Karpas-422 (cell line): ENCODE results near the gene ABHD16A. TPM values are rescaled to one million over a fixed set of nuclear protein-coding genes. Genes with fewer than 3 reads are reported as not detected.

ENCODE experiments used
- DNase-seq: peaks from one replicate; pipeline ENCODE4 v3.0.0-alpha.2; 2015
- H2AFZ ChIP-seq: fragments of 200-600 bp; sonication (generic); 2 replicates; pipeline ENCODE4 v1.6.1; 2014; ENCODE audit warnings: antibody characterized with exemption, low read length, mixed read lengths
- H3K27ac ChIP-seq: fragments of 200-600 bp; sonication (generic); 2 replicates; pipeline ENCODE4 v1.5.1; 2014; ENCODE audit warnings: mild to moderate bottlenecking, low read length, moderate library complexity
- H3K27me3 ChIP-seq: fragments of 200-600 bp; sonication (generic); 2 replicates; pipeline ENCODE4 v1.6.1; 2014; ENCODE audit warnings: low read length, mixed read lengths
- H3K36me3 ChIP-seq: fragments of 200-600 bp; sonication (generic); 2 replicates; pipeline ENCODE4 v1.6.1; 2014; ENCODE audit warnings: low read length, mixed read lengths; ENCODE audit not compliant: insufficient read depth
- H3K4me1 ChIP-seq: fragments of 200-600 bp; sonication (generic); 2 replicates; pipeline ENCODE4 v1.6.1; 2014; ENCODE audit warnings: mild to moderate bottlenecking, low read length, mixed read lengths
- H3K4me2 ChIP-seq: fragments of 200-600 bp; sonication (generic); 2 replicates; pipeline ENCODE4 v1.6.1; 2014; ENCODE audit warnings: low read length, low read depth, mild to moderate bottlenecking; ENCODE audit not compliant: poor library complexity, severe bottlenecking
- H3K4me3 ChIP-seq: fragments of 200-600 bp; sonication (generic); 2 replicates; pipeline ENCODE4 v1.5.1; 2014; ENCODE audit warnings: mild to moderate bottlenecking, antibody characterized with exemption, low read length, mixed read lengths
- H3K79me2 ChIP-seq: fragments of 200-600 bp; sonication (generic); 2 replicates; pipeline ENCODE4 v1.6.1; 2014; ENCODE audit warnings: mild to moderate bottlenecking, low read length, mixed read lengths
- H3K9ac ChIP-seq: fragments of 200-600 bp; sonication (generic); 2 replicates; pipeline ENCODE4 v1.6.0; 2014; ENCODE audit warnings: low read length
- H3K9me2 ChIP-seq: fragments of 200-600 bp; sonication (generic), shearing (Covaris generic); replicated peaks from 2 replicates; pipeline ENCODE4 v1.6.0; 2014; ENCODE audit warnings: mild to moderate bottlenecking, low read length, moderate library complexity; ENCODE audit not compliant: insufficient read depth
- H3K9me3 ChIP-seq: fragments of 300-700, 200-600 bp; sonication (generic); 2 replicates; pipeline ENCODE4 v1.6.1; 2014; ENCODE audit warnings: low read length, mixed read lengths
- H4K20me1 ChIP-seq: fragments of 200-600 bp; sonication (generic); 2 replicates; pipeline ENCODE4 v1.6.1; 2014; ENCODE audit warnings: mild to moderate bottlenecking, antibody characterized with exemption, low read length, low read depth; ENCODE audit not compliant: insufficient read depth
- total RNA-seq: library from RNA; depleted of rRNA; stranded (reverse); fragments of >200 nt; shearing (Covaris generic); gene quantifications from 2 replicates; pipeline ENCODE4 v1.2.3, GENCODE V29; 2014; ENCODE audit warnings: low replicate concordance

ABHD16A gene
- total RNA-seq, 1 experiment from 2014 or later, result 55.6 TPM

DNA sequence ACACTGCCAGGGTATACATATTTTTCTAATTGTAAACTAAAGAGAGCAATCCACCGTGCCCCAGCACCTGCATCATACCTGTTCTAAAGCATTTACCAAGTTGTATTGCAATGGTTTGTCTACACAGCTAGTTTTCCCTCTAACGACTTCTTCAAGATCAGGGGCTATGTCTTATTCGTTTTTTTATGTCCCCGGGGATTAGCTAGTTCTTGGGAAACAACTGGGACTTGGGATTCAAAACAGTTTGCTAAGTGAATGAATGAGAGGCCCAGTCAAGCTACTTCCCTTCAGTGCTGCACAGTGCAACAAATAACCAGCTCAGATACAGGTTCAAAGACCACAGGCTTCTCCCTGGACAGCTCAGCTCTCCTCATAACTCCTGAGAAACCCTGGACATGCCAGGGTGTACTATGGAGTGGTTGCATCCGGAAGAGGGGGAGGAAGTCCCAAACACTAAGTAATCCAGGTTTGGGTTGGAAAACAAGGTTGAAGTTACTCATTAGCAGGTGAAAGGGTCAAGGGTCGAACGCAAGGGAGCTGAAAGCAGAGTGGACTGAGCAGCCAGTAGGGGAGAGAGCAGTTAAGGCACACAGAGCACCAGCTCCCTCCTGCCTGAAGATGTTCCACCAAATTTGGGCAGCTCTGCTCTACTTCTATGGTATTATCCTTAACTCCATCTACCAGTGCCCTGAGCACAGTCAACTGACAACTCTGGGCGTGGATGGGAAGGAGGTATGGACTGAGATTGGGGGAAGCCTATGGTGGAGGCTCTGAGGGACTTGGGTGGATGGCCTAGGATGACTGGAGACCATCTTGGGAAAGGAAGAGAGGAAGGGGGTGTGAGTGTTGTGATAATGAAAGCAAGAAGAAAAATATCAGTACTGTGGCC, 47.5 kb downstream of the ABHD16A start, which contains the start of gene APOM:
TSS of gene APOM (plus strand) at position 546 of the 889 bp plus-strand sequence. CDS start at position 619, 73 bp downstream.
- Histone ChIP-seq H3K27me3 (no peaks in the 10 kb centered on the region), H3K4me3 (no peak within 1 kb of the TSS), H3K9me3 (no peaks in the 10 kb centered on the region), H3K9ac (no peak within 1 kb of the TSS), H4K20me1 (no peaks in the 10 kb centered on the region), H3K27ac (no peak within 1 kb of the TSS), H3K36me3 (no peaks in the 10 kb centered on the region), H2AFZ (no peak within 1 kb of the TSS), H3K4me1 (peaks cover 37% of the 10 kb centered on the region), H3K4me2 (no peak within 1 kb of the TSS), H3K9me2 (no peaks in the 10 kb centered on the region), H3K79me2 (peaks cover 62% of the 10 kb centered on the region)
- DNase-seq, result no peak

DNA sequence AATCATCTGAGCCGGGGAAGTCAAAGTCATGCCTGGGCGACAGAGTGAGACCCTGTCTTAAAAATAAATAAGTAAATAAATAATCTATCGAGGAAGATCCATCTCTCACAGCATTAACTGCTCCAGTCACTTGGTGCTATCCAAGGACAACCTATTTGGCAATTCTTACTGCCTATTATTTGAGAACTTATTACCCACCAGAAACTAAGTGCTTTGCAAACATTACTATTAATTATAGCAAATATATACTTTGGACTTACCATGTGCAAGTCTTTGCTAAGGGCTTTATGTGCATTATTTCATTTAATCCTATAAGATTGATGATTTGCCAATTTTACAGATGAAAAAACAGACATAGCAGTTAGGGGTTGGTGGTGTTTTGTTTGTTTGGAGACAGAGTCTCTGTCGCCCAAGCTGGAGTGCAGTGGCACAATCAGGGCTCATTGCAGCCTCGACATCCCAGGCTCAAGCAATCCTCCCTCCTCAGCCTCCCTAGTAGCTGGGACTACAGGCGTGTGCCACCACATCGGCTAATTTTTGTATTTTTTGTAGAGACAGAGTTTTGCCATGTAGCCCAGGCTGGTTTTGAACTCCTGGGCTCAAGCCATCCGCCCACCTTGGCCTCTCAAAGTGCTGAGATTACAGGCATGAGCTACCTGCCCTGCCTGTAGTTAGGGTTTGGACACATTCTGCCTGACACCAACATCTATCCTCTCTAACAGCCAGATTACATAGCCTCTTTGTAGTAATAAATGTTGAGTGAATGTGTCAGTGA, 48.4 kb downstream of the ABHD16A start:
- Histone ChIP-seq H3K4me2 (no peak overlapping the region), H3K9ac (no peak overlapping the region), H3K27ac (no peak overlapping the region), H3K4me1 (peaks cover 38% of the 10 kb centered on the region), H3K36me3 (no peaks in the 10 kb centered on the region; the same call in 1 of the 2 replicates), H4K20me1 (no peaks in the 10 kb centered on the region), H3K4me3 (no peak overlapping the region), H3K79me2 (peaks cover 63% of the 10 kb centered on the region), H3K27me3 (no peaks in the 10 kb centered on the region), H2AFZ (no peak overlapping the region), H3K9me3 (no peaks in the 10 kb centered on the region), H3K9me2 (no peaks in the 10 kb centered on the region)
- no peak for DNase-seq

DNA sequence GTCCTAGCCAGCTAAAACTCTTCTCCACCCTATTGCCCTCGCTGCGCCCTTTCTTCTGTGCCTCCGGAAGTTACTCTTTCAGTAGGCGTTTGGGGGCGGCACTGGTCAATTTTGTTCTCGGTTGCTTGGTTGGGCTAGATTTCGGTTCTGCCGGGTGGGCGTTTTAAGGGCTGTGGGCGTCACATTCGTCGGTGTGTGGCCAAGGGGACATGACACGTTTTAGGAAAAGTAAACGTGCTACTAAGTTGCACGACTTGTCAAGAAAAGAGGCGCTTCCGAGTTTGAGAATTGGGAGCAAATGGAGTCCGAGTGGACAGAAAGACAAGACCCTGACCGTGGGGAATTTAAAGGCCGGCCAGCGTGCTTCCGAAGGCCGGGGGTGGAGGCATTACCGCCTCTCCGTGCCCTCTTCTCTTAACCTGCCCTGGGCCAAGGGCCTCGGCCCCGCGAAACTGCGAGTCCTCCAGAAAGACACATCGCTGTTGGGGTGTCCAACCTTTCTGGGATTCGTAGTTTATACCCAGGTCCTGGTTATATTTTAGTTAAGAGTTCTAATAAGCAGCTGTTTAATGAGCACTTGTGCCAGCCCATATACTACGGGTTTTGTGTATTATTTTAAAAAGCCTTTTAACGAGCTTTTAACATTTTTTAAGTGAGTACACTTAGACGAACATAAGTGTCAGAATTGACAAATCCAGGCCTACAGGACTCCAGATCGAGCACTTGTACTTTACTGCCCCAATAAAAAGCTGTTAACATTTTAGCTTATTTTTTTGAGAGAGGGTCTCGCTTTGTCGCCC, 50.0 kb downstream of the ABHD16A start:
- Histone ChIP-seq H3K79me2 (peaks cover 54% of the 10 kb centered on the region), H3K4me3 (peak overlapping the region; percentile 84), H3K27me3 (no peaks in the 10 kb centered on the region), H2AFZ (no peak overlapping the region), H3K9me2 (no peaks in the 10 kb centered on the region), H3K27ac (peak overlapping the region; percentile 89), H3K36me3 (peaks cover 11% of the 10 kb centered on the region; the same call in 1 of the 2 replicates), H3K9ac (peak overlapping the region; percentile 89), H3K4me1 (peaks cover 22% of the 10 kb centered on the region), H4K20me1 (no peaks in the 10 kb centered on the region), H3K9me3 (no peaks in the 10 kb centered on the region), H3K4me2 (peak overlapping the region; percentile 99)
- DNase-seq, result peak; percentile 97

DNA sequence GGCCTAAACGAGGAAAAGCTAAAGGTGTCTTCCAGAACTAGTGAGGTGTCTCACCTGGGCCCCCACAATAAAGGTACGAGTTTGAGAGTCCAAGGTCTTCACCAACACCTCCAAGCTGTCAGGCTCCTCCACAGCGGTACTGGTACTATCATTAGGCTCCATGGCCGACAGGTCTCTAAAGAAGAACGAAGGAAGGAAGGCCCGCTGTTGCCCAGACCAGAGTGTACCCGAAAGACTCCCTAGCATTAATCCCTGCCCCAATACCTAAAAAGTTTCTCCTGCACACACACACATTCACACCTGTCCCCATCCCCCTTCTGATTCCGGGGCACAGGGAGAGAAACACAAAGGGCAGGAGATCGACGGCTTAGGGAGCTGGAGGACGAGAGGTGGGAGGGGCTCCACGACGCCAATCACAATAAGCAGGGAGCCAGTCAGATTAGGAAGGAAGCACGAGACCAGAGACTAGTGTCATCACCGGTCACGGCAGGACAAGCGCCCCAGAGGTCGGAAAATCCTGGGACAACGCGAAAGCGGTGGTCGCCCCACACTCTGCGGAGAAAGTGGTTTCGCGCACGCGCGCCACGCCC, 51.4 kb downstream of the ABHD16A start:
- Histone ChIP-seq H3K9me2 (no peaks in the 10 kb centered on the region), H3K9ac (peak overlapping the region; percentile 89), H2AFZ (peak overlapping the region; percentile 25; the same call in 1 of the 2 replicates), H3K4me2 (peak overlapping the region; percentile 99), H3K27ac (peak overlapping the region; percentile 89), H3K9me3 (no peaks in the 10 kb centered on the region), H4K20me1 (no peaks in the 10 kb centered on the region), H3K4me1 (peaks cover 18% of the 10 kb centered on the region), H3K79me2 (peaks cover 43% of the 10 kb centered on the region), H3K27me3 (no peaks in the 10 kb centered on the region), H3K36me3 (peaks cover 13% of the 10 kb centered on the region; the same call in 1 of the 2 replicates), H3K4me3 (peak overlapping the region; percentile 84)
- DNase-seq, result peak; percentile 81

DNA sequence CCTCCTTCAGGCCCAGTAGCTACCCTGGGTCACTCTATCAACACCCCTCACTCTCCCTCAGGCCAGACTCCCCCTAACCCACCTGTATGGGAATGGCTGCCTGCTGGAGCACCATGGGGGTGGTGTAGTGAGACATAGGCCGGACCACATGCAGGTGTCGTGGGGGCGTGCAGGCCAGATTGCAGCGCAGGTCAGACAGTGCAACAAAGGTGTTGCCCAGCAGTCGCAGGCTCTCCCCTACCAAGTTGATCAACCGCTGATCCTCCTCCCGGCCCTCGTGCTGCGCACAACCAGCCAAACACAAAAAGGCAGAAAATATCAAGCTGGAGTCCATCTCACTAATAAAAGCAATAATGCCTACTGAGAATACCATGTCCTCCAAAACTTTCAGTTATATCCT, 57.8 kb downstream of the ABHD16A start:
- no peaks in the 10 kb centered on the region for H3K27me3 ChIP-seq
- H3K9me2 ChIP-seq, result no peaks in the 10 kb centered on the region

DNA sequence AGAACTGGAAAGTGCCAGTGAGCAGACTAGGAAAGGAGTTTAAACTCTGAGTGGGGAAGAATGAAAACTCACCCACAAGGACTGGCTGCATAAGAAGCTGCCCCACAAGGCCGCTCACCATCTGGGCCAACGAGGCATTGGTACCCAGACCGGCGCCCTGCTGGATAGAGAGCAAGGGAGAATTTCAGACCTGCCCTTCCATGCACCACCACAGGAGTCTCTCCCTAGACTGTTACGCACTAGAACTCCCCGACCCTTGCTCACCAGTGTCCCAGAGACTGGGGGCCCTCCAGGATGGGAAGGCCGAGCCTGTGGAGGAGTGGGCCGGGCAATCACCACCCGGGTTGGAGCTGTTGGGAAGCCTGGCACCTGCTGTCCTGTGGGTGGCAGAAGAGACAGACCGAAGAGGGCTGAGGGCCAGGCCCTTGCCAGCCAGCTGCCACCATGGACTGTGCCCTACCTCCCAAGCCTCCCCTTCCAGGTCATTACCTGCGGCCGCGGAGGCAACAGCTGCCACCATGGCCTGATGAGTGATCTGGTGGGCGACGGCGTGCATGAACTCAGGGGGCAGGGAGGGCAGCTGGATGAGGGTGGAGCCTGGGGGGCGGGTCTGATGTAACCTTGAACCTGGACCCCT, 59.2 kb downstream of the ABHD16A start:
- H3K36me3 ChIP-seq, result peaks cover 21% of the 10 kb centered on the region; the same call in 1 of the 2 replicates
- no peaks in the 10 kb centered on the region for H4K20me1 ChIP-seq
- no peaks in the 10 kb centered on the region for H3K27me3 ChIP-seq
- no peaks in the 10 kb centered on the region for H3K9me3 ChIP-seq
- H2AFZ ChIP-seq, result no peak overlapping the region
- H3K27ac ChIP-seq, result no peak overlapping the region
- no peak overlapping the region for H3K9ac ChIP-seq
- no peak overlapping the region for H3K4me2 ChIP-seq
- H3K4me1 ChIP-seq, result no peaks in the 10 kb centered on the region
- H3K9me2 ChIP-seq, result no peaks in the 10 kb centered on the region
- no peak overlapping the region for H3K4me3 ChIP-seq
- peaks cover under 1% of the 10 kb centered on the region for H3K79me2 ChIP-seq
- DNase-seq, result no peak

More for the DNA sequence above, 57.8 kb downstream of the ABHD16A start:
- Histone ChIP-seq H3K36me3 (peaks cover 21% of the 10 kb centered on the region; the same call in 1 of the 2 replicates), H3K9ac (no peak overlapping the region), H3K4me2 (no peak overlapping the region), H3K27ac (no peak overlapping the region), H4K20me1 (no peaks in the 10 kb centered on the region), H3K9me3 (no peaks in the 10 kb centered on the region), H2AFZ (no peak overlapping the region), H3K4me3 (no peak overlapping the region), H3K79me2 (peaks cover 12% of the 10 kb centered on the region), H3K4me1 (no peaks in the 10 kb centered on the region)
- DNase-seq, result no peak

DNA sequence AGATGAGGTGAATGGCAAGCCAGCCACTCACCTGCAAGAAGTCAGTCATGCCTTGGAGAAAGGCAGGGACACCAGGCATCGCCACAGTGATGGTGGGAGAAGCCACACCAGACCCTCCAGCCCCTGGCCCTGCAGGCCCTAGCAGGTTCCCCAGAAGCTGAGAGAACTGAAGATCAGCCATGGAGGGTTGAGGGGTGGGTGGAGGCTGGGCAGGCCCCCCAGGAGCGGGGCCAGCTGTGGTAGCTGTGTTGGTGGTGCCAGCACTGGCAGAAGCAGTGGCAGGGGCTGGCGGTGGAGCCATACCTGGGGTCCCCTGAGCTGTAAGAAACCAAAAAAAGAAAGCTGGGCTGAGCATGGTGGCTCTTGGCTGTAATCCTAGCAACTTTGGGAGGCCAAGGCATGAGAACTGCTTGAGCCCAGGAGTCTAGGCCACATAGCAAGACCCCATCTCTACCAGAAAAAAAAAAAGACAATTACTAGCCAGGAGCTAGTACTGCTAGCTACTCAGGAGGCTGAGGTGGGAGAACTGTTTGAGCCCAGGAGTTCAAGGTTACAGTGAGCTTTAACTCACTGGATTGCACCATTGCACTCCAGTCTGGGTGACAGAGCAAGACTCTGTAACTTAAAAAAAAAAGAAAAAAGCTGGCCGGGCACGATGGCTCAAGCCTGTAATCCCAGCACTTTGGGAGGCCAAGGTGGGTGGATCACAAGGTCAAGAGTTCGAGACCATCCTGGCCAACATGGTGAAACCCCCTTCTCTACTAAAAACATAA, 60.1 kb downstream of the ABHD16A start:
- H3K9me3 ChIP-seq, result no peaks in the 10 kb centered on the region
- H3K4me2 ChIP-seq, result no peak overlapping the region
- no peak for DNase-seq
- no peak overlapping the region for H2AFZ ChIP-seq
- H3K27me3 ChIP-seq, result no peaks in the 10 kb centered on the region
- H3K4me1 ChIP-seq, result peaks cover 5% of the 10 kb centered on the region
- peaks cover 20% of the 10 kb centered on the region; the same call in 1 of the 2 replicates for H3K36me3 ChIP-seq
- H3K9ac ChIP-seq, result no peak overlapping the region
- no peaks in the 10 kb centered on the region for H3K9me2 ChIP-seq
- no peak overlapping the region for H3K4me3 ChIP-seq
- H3K27ac ChIP-seq, result no peak overlapping the region
- peaks cover 3% of the 10 kb centered on the region; the same call in 1 of the 2 replicates for H4K20me1 ChIP-seq
- H3K79me2 ChIP-seq, result no peaks in the 10 kb centered on the region
